Measurements from ENCODE around the gene IPPK.

DNA sequence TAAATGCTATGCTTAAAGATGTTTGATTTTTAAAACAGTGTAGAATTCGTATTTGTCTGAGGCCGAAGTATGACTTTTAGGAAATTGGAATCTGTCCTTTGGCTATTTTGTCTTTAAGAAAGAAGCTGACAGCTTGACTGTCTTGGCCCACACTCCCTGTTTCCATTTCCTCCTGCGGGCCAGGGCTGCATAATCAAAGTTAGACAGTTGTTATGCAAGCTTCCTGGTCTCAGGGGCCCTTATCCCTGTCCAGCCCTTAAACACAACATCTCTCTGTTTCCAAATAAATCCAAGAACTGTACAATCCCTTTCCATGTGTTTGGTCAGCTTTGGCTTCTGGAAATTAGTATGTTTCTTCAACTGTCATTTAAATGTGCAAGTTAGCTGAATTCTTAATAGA, 79.6 kb downstream of the IPPK start:
- TF ChIP-seq, protein P1, sequence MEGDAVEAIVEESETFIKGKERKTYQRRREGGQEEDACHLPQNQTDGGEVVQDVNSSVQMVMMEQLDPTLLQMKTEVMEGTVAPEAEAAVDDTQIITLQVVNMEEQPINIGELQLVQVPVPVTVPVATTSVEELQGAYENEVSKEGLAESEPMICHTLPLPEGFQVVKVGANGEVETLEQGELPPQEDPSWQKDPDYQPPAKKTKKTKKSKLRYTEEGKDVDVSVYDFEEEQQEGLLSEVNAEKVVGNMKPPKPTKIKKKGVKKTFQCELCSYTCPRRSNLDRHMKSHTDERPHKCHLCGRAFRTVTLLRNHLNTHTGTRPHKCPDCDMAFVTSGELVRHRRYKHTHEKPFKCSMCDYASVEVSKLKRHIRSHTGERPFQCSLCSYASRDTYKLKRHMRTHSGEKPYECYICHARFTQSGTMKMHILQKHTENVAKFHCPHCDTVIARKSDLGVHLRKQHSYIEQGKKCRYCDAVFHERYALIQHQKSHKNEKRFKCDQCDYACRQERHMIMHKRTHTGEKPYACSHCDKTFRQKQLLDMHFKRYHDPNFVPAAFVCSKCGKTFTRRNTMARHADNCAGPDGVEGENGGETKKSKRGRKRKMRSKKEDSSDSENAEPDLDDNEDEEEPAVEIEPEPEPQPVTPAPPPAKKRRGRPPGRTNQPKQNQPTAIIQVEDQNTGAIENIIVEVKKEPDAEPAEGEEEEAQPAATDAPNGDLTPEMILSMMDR (IDR thresholded peaks at IDR 0.05; ENCODE audit: low read depth, low read length, poor library complexity, severe bottlenecking) = no peak
- TF ChIP-seq EZH2phosphoT487 (IDR thresholded peaks at IDR 0.05; ENCODE audit: borderline replicate concordance, low read length) = no peak

All from DOHH2 (cell line).